Smooth muscle cell (in vitro differentiated cells): ENCODE data around the gene SRGAP1. TPM values are rescaled to one million over a fixed set of nuclear protein-coding genes. Genes with fewer than 3 reads are reported as not detected.
A peak's percentile ranks its signal among the peaks of the same experiment; 100 is the strongest.

ENCODE experiments used
- DNase-seq: peaks from one replicate; lab custom pipeline; 2025; ENCODE audit not compliant: unreplicated experiment; lab: John Stamatoyannopoulos, UW
- H2AFZ ChIP-seq: fragments of 200-600 bp; sonication (generic); 2 replicates; pipeline ENCODE4 v1.6.0; 2016; ENCODE audit warnings: antibody characterized with exemption, low read depth, mild to moderate bottlenecking
- H3F3A ChIP-seq: fragments of 200-600 bp; sonication (generic); 2 replicates; pipeline ENCODE4 v1.6.0; 2017; ENCODE audit warnings: antibody characterized with exemption, low read depth
- H3K27ac ChIP-seq: fragments of 200-600 bp; sonication (generic); 2 replicates; pipeline ENCODE4 v1.5.1; 2016; ENCODE audit warnings: low read depth, mild to moderate bottlenecking
- H3K27me3 ChIP-seq: fragments of 200-600 bp; sonication (generic); 2 replicates; pipeline ENCODE4 v1.6.1; 2016; ENCODE audit warnings: low read depth, mild to moderate bottlenecking
- H3K36me3 ChIP-seq: fragments of 200-600 bp; sonication (generic); 2 replicates; pipeline ENCODE4 v1.5.1; 2016; ENCODE audit warnings: low read depth
- H3K4me1 ChIP-seq: fragments of 200-600 bp; sonication (generic); 2 replicates; pipeline ENCODE4 v1.5.1; 2016; ENCODE audit warnings: low read depth
- H3K4me2 ChIP-seq: fragments of 200-600 bp; sonication (generic); 2 replicates; pipeline ENCODE4 v1.6.0; 2016; ENCODE audit warnings: mild to moderate bottlenecking
- H3K4me3 ChIP-seq: fragments of 200-600 bp; sonication (generic); 2 replicates; pipeline ENCODE4 v1.5.1; 2016; ENCODE audit warnings: mild to moderate bottlenecking
- H3K79me2 ChIP-seq: fragments of 200-600 bp; sonication (generic); 2 replicates; pipeline ENCODE4 v1.6.0; 2016; ENCODE audit warnings: low read depth, mild to moderate bottlenecking
- H3K9ac ChIP-seq: fragments of 200-600 bp; sonication (generic); 2 replicates; pipeline ENCODE4 v1.6.0; 2016; ENCODE audit warnings: low read depth
- H3K9me3 ChIP-seq: fragments of 200-600 bp; sonication (generic); replicated peaks from 2 replicates; pipeline ENCODE4 v1.5.1; 2016; ENCODE audit warnings: low read depth
- H4K20me1 ChIP-seq: fragments of 200-600 bp; sonication (generic); 2 replicates; pipeline ENCODE4 v1.6.0; 2016; ENCODE audit warnings: low read depth
- WGBS: methylation state at CpG from one replicate; pipeline ENCODE4 v1.1.7; 2016; ENCODE audit warnings: low lambda C conversion rate; 5-methylcytosine and 5-hydroxymethylcytosine counted together
- polyA plus RNA-seq: library from polyadenylated mRNA; unstranded; fragments of >200 nt; fragmentation: Nextera tagmentation; extraction: Ambion mirVana; gene quantifications from 2 replicates; pipeline ENCODE4 v1.2.1, GENCODE V29; 2016
- total RNA-seq: library from RNA; depleted of rRNA; stranded (reverse); fragments of >200 nt; gene quantifications from 2 replicates; pipeline ENCODE4 v1.2.3, GENCODE V29; 2014
- TF ChIP-seq, protein P1 (sequence below): fragments of 200-600 bp; sonication (generic); IDR thresholded peaks from 2 replicates; pipeline ENCODE4 v1.5.1; 2017; ENCODE audit warnings: borderline replicate concordance, mild to moderate bottlenecking, antibody characterized with exemption; ENCODE audit not compliant: insufficient read depth, poor library complexity, severe bottlenecking

The SRGAP1 gene
- total and polyA plus RNA-seq, 2 experiments from 2014 or later: 4.0 to 5.9 TPM

- H2AFZ ChIP-seq: no peak overlapping the region
Measured at GRCh38 chr12:64172143-64172970, 327.9 kb downstream of the SRGAP1 start.

DNA sequence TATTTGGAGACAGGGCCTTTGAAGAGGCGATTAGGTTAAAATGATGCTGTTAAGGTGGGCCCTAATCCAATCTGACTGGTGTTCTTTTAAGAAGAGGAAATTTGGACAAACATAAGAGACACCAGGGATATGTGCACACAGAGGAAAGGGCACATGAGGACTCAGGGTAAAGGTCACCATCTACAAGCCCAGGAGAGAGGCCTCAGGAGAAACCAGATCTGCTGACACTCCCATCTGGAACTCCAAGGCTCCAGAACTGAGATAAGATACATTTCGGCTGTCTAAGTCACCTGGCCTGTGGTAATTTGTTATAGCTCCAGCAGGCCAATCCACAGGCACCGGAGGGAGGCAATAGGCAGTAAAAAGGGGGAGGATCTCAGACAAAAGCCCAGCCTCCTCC lies 329.0 kb downstream of the SRGAP1 start:
- H3K9ac ChIP-seq: no peak overlapping the region
- no peaks in the 10 kb centered on the region for H3K27me3 ChIP-seq
- peaks cover 12% of the 10 kb centered on the region for H3F3A ChIP-seq
- H3K36me3 ChIP-seq: no peaks in the 10 kb centered on the region
- H3K9me3 ChIP-seq: no peaks in the 10 kb centered on the region
- H3K4me2 ChIP-seq: no peak overlapping the region
- no peaks in the 10 kb centered on the region for H4K20me1 ChIP-seq
- TF ChIP-seq, protein P1, sequence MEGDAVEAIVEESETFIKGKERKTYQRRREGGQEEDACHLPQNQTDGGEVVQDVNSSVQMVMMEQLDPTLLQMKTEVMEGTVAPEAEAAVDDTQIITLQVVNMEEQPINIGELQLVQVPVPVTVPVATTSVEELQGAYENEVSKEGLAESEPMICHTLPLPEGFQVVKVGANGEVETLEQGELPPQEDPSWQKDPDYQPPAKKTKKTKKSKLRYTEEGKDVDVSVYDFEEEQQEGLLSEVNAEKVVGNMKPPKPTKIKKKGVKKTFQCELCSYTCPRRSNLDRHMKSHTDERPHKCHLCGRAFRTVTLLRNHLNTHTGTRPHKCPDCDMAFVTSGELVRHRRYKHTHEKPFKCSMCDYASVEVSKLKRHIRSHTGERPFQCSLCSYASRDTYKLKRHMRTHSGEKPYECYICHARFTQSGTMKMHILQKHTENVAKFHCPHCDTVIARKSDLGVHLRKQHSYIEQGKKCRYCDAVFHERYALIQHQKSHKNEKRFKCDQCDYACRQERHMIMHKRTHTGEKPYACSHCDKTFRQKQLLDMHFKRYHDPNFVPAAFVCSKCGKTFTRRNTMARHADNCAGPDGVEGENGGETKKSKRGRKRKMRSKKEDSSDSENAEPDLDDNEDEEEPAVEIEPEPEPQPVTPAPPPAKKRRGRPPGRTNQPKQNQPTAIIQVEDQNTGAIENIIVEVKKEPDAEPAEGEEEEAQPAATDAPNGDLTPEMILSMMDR: no peak
- no peak overlapping the region for H3K27ac ChIP-seq
- H3K4me3 ChIP-seq: no peak overlapping the region
- no peaks in the 10 kb centered on the region for H3K79me2 ChIP-seq
- no peak for DNase-seq
- H3K4me1 ChIP-seq: peaks cover 6% of the 10 kb centered on the region
- H2AFZ ChIP-seq: no peak overlapping the region
- WGBS: 84% methylated on average over 3 of the region's 3 CpGs

More at GRCh38 chr12:64172143-64172970, 327.9 kb downstream of the SRGAP1 start:
- peaks cover 7% of the 10 kb centered on the region for H3F3A ChIP-seq
- no peaks in the 10 kb centered on the region for H3K27me3 ChIP-seq
- no peak overlapping the region for H3K4me3 ChIP-seq
- TF ChIP-seq, protein P1: no peak
- no peaks in the 10 kb centered on the region for H3K36me3 ChIP-seq
- no peaks in the 10 kb centered on the region for H3K9me3 ChIP-seq
- H3K9ac ChIP-seq: no peak overlapping the region
- peak overlapping the region; percentile 74 for H3K27ac ChIP-seq
- WGBS: no CpG with 5 or more reads among the region's 1 CpG
- no peaks in the 10 kb centered on the region for H4K20me1 ChIP-seq
- no peaks in the 10 kb centered on the region for H3K79me2 ChIP-seq
- H3K4me1 ChIP-seq: peaks cover under 1% of the 10 kb centered on the region
- DNase-seq: no peak
- peak overlapping the region; percentile 1 for H3K4me2 ChIP-seq

GRCh38 chr12:64175254-64175945 lies 330.9 kb downstream of the SRGAP1 start:
- H3K27me3 ChIP-seq: no peaks in the 10 kb centered on the region
- no peaks in the 10 kb centered on the region for H4K20me1 ChIP-seq
- H2AFZ ChIP-seq: no peak overlapping the region
- 88% methylated on average over 2 of the region's 2 CpGs for WGBS
- peaks cover 6% of the 10 kb centered on the region for H3K4me1 ChIP-seq
- TF ChIP-seq, protein P1: no peak
- no peak for DNase-seq
- no peak overlapping the region for H3K4me3 ChIP-seq
- H3K36me3 ChIP-seq: no peaks in the 10 kb centered on the region
- no peak overlapping the region for H3K27ac ChIP-seq
- no peak overlapping the region for H3K4me2 ChIP-seq
- peaks cover 14% of the 10 kb centered on the region for H3F3A ChIP-seq
- H3K9me3 ChIP-seq: no peaks in the 10 kb centered on the region
- H3K9ac ChIP-seq: no peak overlapping the region
- no peaks in the 10 kb centered on the region for H3K79me2 ChIP-seq
